Tibial nerve (tissue), 4 donors: ENCODE results near the gene LCORL. TPM values are rescaled to one million over a fixed set of nuclear protein-coding genes. Genes with fewer than 3 reads are reported as not detected.

Source experiments
- DNase-seq, 2 donors: peaks; one replicate each; pipeline ENCODE4 v3.0.0-alpha.2; 2019; ENCODE audit warnings: low spot score in 2 of 2
- H3K27ac ChIP-seq, 4 donors: fragments of 200-600 bp; sonication (generic) in 3 of 4; one replicate each; pipeline ENCODE4 v1.5.1; 2017 to 2019; ENCODE audit warnings: mild to moderate bottlenecking in 1 of 4
- H3K27me3 ChIP-seq, 2 donors: fragments of 200-600 bp; sonication (generic) in 1 of 2; one replicate each; pipeline versions ENCODE4 v1.5.1 to v1.6.0; 2017 to 2019
- H3K36me3 ChIP-seq, 3 donors: fragments of 200-600 bp; sonication (generic); one replicate each; pipeline ENCODE4 v1.5.1; 2018 to 2019
- H3K4me1 ChIP-seq, 4 donors: fragments of 200-600 bp; sonication (generic) in 3 of 4; one replicate each; pipeline ENCODE4 v1.5.1; 2017 to 2019
- H3K4me3 ChIP-seq, 4 donors: fragments of 200-600 bp; sonication (generic) in 3 of 4; one replicate each; pipeline ENCODE4 v1.5.1; 2017 to 2019; ENCODE audit warnings: mild to moderate bottlenecking in 1 of 4, moderate library complexity in 1 of 4
- H3K9me3 ChIP-seq, 4 donors: fragments of 200-600 bp; sonication (generic) in 3 of 4; one replicate each; pipeline ENCODE4 v1.5.1; 2017 to 2019
- CTCF ChIP-seq, 5 experiments: fragments of 200-600 bp in 3 of 5; fragments of 450-650 bp in 2 of 5; sonication (generic) in 3 of 5; IDR thresholded peaks; one replicate each; pipeline ENCODE4 v1.5.1; 2016 to 2019; ENCODE audit warnings: antibody characterized with exemption in 5 of 5, mild to moderate bottlenecking in 3 of 5, moderate library complexity in 2 of 5
- EP300 ChIP-seq, 2 donors: sonication (generic); formaldehyde crosslinking; IDR thresholded peaks; one replicate each; pipeline ENCODE4 v1.6.1; 2017; ENCODE audit warnings: antibody characterized with exemption in 2 of 2, mild to moderate bottlenecking in 1 of 2
- POLR2A ChIP-seq, 2 donors: fragments of 450-650 bp; IDR thresholded peaks; one replicate each; pipeline ENCODE4 v1.6.1; 2017; ENCODE audit warnings: antibody characterized with exemption in 2 of 2, mild to moderate bottlenecking in 2 of 2, moderate library complexity in 2 of 2
- WGBS, 2 donors: methylation state at CpG; one replicate each; pipeline ENCODE4 v1.1.5; 2018; 5-methylcytosine and 5-hydroxymethylcytosine counted together
- total RNA-seq, 4 donors: library from RNA; depleted of rRNA; stranded (reverse); fragments of >200 nt; gene quantifications; one replicate each; pipeline ENCODE4 v1.1.0, GENCODE V29; 2016

The LCORL gene
- total RNA-seq, 4 donors from 2014 or later, result 17.3 to 35.0 (median 18.7) TPM

GRCh38 chr4:17794730-17795129, 226.8 kb downstream of the LCORL start:
- WGBS, 2 donors, result 59 to 70% methylated on average over 1 of the region's 1 CpG

More at GRCh38 chr4:17794730-17795129, 226.8 kb downstream of the LCORL start:
- no peaks in the 10 kb centered on the region for H3K4me1 ChIP-seq
- H3K36me3 ChIP-seq, result peaks cover 0 to 33% (median 0%) of the 10 kb centered on the region in 3 donors
- no peak overlapping the region for H3K27ac ChIP-seq
- no peak for TF ChIP-seq EP300 (IDR thresholded peaks at IDR 0.05)
- no peak for TF ChIP-seq POLR2A (IDR thresholded peaks at IDR 0.05)
- TF ChIP-seq CTCF (IDR thresholded peaks at IDR 0.05), result no peak
- H3K9me3 ChIP-seq, result peaks cover 0 to 6% (median 0%) of the 10 kb centered on the region in 4 donors
- DNase-seq, result no peak
- no peaks in the 10 kb centered on the region for H3K27me3 ChIP-seq
- H3K4me3 ChIP-seq, result no peak overlapping the region

Other genes with a start within 250 kb of the LCORL start
- not detected for gene FAM184B, start 240.1 kb downstream of the LCORL start, total RNA-seq
- 10 to 100 TPM; 27.1 to 43.2 (median 28.8) TPM for gene DCAF16, start 211.0 kb downstream of the LCORL start, total RNA-seq
- 1 to 10 TPM in 1 of 4 donors, under 1 TPM in 3; 0.20 to 1.7 (median 0.66) TPM for gene NCAPG, start 210.8 kb downstream of the LCORL start, total RNA-seq